Smooth muscle cell (in vitro differentiated cells): ENCODE results near the gene ADARB2. TPM values are rescaled to one million over a fixed set of nuclear protein-coding genes. Genes with fewer than 3 reads are reported as not detected.

Source experiments
- DNase-seq: peaks from one replicate; lab custom pipeline; 2025; ENCODE audit not compliant: unreplicated experiment; lab: John Stamatoyannopoulos, UW
- H2AFZ ChIP-seq: fragments of 200-600 bp; sonication (generic); 2 replicates; pipeline ENCODE4 v1.6.0; 2016; ENCODE audit warnings: antibody characterized with exemption, low read depth, mild to moderate bottlenecking
- H3F3A ChIP-seq: fragments of 200-600 bp; sonication (generic); 2 replicates; pipeline ENCODE4 v1.6.0; 2017; ENCODE audit warnings: antibody characterized with exemption, low read depth
- H3K27ac ChIP-seq: fragments of 200-600 bp; sonication (generic); 2 replicates; pipeline ENCODE4 v1.5.1; 2016; ENCODE audit warnings: low read depth, mild to moderate bottlenecking
- H3K27me3 ChIP-seq: fragments of 200-600 bp; sonication (generic); 2 replicates; pipeline ENCODE4 v1.6.1; 2016; ENCODE audit warnings: low read depth, mild to moderate bottlenecking
- H3K36me3 ChIP-seq: fragments of 200-600 bp; sonication (generic); 2 replicates; pipeline ENCODE4 v1.5.1; 2016; ENCODE audit warnings: low read depth
- H3K4me1 ChIP-seq: fragments of 200-600 bp; sonication (generic); 2 replicates; pipeline ENCODE4 v1.5.1; 2016; ENCODE audit warnings: low read depth
- H3K4me2 ChIP-seq: fragments of 200-600 bp; sonication (generic); 2 replicates; pipeline ENCODE4 v1.6.0; 2016; ENCODE audit warnings: mild to moderate bottlenecking
- H3K4me3 ChIP-seq: fragments of 200-600 bp; sonication (generic); 2 replicates; pipeline ENCODE4 v1.5.1; 2016; ENCODE audit warnings: mild to moderate bottlenecking
- H3K79me2 ChIP-seq: fragments of 200-600 bp; sonication (generic); 2 replicates; pipeline ENCODE4 v1.6.0; 2016; ENCODE audit warnings: low read depth, mild to moderate bottlenecking
- H3K9ac ChIP-seq: fragments of 200-600 bp; sonication (generic); 2 replicates; pipeline ENCODE4 v1.6.0; 2016; ENCODE audit warnings: low read depth
- H3K9me3 ChIP-seq: fragments of 200-600 bp; sonication (generic); replicated peaks from 2 replicates; pipeline ENCODE4 v1.5.1; 2016; ENCODE audit warnings: low read depth
- H4K20me1 ChIP-seq: fragments of 200-600 bp; sonication (generic); 2 replicates; pipeline ENCODE4 v1.6.0; 2016; ENCODE audit warnings: low read depth
- WGBS: methylation state at CpG from one replicate; pipeline ENCODE4 v1.1.7; 2016; ENCODE audit warnings: low lambda C conversion rate; 5-methylcytosine and 5-hydroxymethylcytosine counted together
- polyA plus RNA-seq: library from polyadenylated mRNA; unstranded; fragments of >200 nt; fragmentation: Nextera tagmentation; extraction: Ambion mirVana; gene quantifications from 2 replicates; pipeline ENCODE4 v1.2.1, GENCODE V29; 2016
- total RNA-seq: library from RNA; depleted of rRNA; stranded (reverse); fragments of >200 nt; gene quantifications from 2 replicates; pipeline ENCODE4 v1.2.3, GENCODE V29; 2014
- TF ChIP-seq, protein P1 (sequence below): fragments of 200-600 bp; sonication (generic); IDR thresholded peaks from 2 replicates; pipeline ENCODE4 v1.5.1; 2017; ENCODE audit warnings: borderline replicate concordance, mild to moderate bottlenecking, antibody characterized with exemption; ENCODE audit not compliant: insufficient read depth, poor library complexity, severe bottlenecking

The ADARB2 gene
- total and polyA plus RNA-seq, 2 experiments from 2014 or later, result 0.13 to 0.39 TPM

DNA sequence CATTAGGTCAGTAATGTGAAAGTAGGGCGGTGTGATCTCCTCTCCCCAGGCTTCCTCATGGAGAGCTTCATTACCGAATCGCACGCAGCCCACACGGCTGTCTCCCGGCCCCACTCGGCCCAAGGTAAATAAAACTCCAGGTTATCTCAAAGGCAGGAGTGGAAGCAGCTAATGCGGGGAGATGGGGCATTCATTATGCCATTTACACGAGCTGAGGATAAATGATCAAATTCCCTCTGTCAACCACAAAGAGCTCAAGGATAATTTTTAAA lies 93.5 kb downstream of the ADARB2 start:
- Histone ChIP-seq H3K4me3 (no peak overlapping the region), H3K4me2 (no peak overlapping the region), H2AFZ (no peak overlapping the region), H3K9me3 (no peaks in the 10 kb centered on the region), H4K20me1 (no peaks in the 10 kb centered on the region), H3K4me1 (no peaks in the 10 kb centered on the region), H3K79me2 (no peaks in the 10 kb centered on the region), H3K27me3 (no peaks in the 10 kb centered on the region), H3K9ac (no peak overlapping the region), H3F3A (no peaks in the 10 kb centered on the region), H3K27ac (no peak overlapping the region), H3K36me3 (no peaks in the 10 kb centered on the region)
- TF ChIP-seq, protein P1, sequence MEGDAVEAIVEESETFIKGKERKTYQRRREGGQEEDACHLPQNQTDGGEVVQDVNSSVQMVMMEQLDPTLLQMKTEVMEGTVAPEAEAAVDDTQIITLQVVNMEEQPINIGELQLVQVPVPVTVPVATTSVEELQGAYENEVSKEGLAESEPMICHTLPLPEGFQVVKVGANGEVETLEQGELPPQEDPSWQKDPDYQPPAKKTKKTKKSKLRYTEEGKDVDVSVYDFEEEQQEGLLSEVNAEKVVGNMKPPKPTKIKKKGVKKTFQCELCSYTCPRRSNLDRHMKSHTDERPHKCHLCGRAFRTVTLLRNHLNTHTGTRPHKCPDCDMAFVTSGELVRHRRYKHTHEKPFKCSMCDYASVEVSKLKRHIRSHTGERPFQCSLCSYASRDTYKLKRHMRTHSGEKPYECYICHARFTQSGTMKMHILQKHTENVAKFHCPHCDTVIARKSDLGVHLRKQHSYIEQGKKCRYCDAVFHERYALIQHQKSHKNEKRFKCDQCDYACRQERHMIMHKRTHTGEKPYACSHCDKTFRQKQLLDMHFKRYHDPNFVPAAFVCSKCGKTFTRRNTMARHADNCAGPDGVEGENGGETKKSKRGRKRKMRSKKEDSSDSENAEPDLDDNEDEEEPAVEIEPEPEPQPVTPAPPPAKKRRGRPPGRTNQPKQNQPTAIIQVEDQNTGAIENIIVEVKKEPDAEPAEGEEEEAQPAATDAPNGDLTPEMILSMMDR, result no peak
- 81% methylated on average over 9 of the region's 9 CpGs for WGBS
- DNase-seq, result no peak

DNA sequence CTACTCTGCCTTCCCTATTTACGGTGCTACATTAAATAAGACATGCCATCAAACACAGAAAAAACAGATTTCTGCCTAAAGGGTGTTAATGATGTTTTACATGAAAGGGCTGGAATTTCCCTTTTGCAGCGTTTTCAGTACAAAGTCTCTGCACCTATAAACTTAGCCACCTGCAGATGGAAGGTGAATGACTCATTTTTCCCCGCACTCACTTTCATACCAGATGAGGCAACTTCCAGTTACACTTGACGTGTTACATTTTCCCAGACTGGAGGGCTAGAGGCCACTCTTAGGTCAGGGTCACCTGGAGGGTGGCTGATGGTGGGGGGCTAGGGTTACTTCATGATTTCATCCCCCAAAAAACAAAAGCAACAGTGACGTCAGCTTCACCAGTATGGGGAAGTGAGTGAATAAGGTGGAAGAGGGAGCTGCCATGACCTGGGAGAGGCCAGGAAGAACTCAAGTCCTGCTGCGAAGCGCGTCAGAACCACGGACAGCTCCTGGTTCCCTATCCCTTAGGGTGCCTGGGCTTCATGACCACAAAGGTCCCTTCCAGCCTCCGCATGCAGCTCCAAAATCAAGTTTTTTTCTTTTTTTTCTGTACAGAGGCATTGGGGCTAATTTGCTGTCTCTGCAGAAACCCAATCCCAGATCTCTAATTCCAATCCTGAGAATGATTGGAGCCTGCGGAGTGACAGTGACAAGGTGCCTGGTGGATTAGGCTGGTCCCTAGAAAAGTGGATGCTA lies 94.0 kb downstream of the ADARB2 start:
- H3K36me3 ChIP-seq, result no peaks in the 10 kb centered on the region
- H3K4me3 ChIP-seq, result no peak overlapping the region
- H3K9me3 ChIP-seq, result no peaks in the 10 kb centered on the region
- H3K27ac ChIP-seq, result no peak overlapping the region
- no peaks in the 10 kb centered on the region for H3K27me3 ChIP-seq
- TF ChIP-seq, protein P1, result no peak
- WGBS, result 50% methylated on average over 11 of the region's 11 CpGs
- H3K79me2 ChIP-seq, result no peaks in the 10 kb centered on the region
- no peak overlapping the region for H3K4me2 ChIP-seq
- no peaks in the 10 kb centered on the region for H4K20me1 ChIP-seq
- DNase-seq, result no peak
- H3K4me1 ChIP-seq, result no peaks in the 10 kb centered on the region
- no peak overlapping the region for H3K9ac ChIP-seq
- H2AFZ ChIP-seq, result no peak overlapping the region
- no peaks in the 10 kb centered on the region for H3F3A ChIP-seq

DNA sequence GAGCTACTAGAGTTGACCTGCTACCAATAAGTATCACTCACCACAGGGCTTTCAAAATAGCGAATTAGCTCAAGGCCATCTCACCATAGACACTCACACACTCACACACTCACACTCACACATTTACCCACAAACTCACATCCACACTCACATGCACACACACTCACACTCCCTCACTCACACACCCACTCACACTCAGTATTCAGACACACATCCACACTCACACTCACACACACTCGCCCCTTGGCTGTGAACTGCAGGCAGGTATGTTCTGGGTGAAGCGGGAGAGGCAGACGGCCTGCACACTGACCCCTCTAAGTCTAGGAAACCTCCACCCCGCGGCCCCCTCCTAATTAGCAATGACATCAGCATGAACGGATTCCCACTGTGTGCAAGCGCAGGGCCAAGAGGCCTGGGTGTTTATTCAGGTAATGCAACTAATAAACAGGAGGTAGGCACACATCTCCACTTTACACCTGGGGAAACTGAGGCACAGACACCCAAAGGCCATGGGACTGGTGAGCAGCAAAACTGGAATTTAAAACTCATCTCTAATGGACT lies 94.6 kb downstream of the ADARB2 start:
- TF ChIP-seq, protein P1, result no peak
- no peak overlapping the region for H3K9ac ChIP-seq
- DNase-seq, result no peak
- no peaks in the 10 kb centered on the region for H3K9me3 ChIP-seq
- 82% methylated on average over 8 of the region's 8 CpGs for WGBS
- no peak overlapping the region for H3K4me3 ChIP-seq
- peaks cover 4% of the 10 kb centered on the region for H3K27me3 ChIP-seq
- no peaks in the 10 kb centered on the region for H4K20me1 ChIP-seq
- H3K27ac ChIP-seq, result no peak overlapping the region
- no peaks in the 10 kb centered on the region for H3K4me1 ChIP-seq
- no peak overlapping the region for H3K4me2 ChIP-seq
- no peak overlapping the region for H2AFZ ChIP-seq
- no peaks in the 10 kb centered on the region for H3F3A ChIP-seq
- H3K79me2 ChIP-seq, result no peaks in the 10 kb centered on the region
- no peaks in the 10 kb centered on the region for H3K36me3 ChIP-seq

DNA sequence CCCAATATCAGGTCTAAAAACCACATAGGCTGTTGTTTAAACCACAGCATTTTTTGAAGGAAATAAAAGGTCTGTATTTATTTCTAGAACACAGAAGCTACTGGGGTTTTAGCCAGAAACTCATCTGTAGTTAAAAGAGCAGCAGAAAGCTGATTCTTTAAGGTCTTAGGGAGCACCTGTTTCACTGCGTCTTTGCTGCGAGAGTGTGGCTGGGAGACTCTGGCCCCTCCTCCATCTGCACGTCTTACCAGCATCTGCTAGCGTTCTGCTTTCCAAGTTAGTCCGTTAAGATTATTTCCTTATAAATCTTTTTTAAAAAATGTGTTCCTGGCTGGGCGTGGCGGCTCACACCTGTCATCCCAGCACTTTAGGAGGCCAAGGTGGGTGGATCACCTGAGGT lies 95.9 kb downstream of the ADARB2 start:
- no peaks in the 10 kb centered on the region for H3K36me3 ChIP-seq
- H3F3A ChIP-seq, result no peaks in the 10 kb centered on the region
- H3K27me3 ChIP-seq, result peaks cover 7% of the 10 kb centered on the region
- no peak overlapping the region for H3K4me2 ChIP-seq
- no peak overlapping the region for H3K4me3 ChIP-seq
- no peak overlapping the region for H3K9ac ChIP-seq
- no peak for DNase-seq
- no peaks in the 10 kb centered on the region for H3K79me2 ChIP-seq
- H3K27ac ChIP-seq, result no peak overlapping the region
- H2AFZ ChIP-seq, result no peak overlapping the region
- H3K4me1 ChIP-seq, result no peaks in the 10 kb centered on the region
- TF ChIP-seq, protein P1, result no peak
- WGBS, result 71% methylated on average over 7 of the region's 7 CpGs
- no peaks in the 10 kb centered on the region for H3K9me3 ChIP-seq
- no peaks in the 10 kb centered on the region for H4K20me1 ChIP-seq
